ENCODE data around the gene NRXN3.

DNA sequence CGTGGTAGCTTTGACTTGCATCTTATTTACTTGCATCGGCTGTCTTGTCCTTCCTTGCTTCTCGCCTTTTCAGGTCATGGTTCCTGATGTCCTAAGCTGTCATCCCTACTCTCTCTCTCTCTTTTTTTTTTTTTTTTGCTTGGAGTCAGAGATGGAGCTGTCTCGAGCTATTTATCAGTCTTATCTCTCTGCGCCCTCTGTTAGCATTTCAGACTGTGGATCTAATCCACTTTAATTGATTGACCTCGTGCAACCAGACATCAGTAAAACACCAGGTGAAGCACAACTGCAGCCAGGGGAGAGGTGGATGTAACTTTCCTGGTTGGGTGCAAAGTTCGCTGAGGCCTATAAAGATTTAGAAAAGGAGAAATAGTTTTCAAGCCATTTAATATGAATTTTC is 1486.3 kb downstream of the NRXN3 start:
- TF ChIP-seq, protein P1, sequence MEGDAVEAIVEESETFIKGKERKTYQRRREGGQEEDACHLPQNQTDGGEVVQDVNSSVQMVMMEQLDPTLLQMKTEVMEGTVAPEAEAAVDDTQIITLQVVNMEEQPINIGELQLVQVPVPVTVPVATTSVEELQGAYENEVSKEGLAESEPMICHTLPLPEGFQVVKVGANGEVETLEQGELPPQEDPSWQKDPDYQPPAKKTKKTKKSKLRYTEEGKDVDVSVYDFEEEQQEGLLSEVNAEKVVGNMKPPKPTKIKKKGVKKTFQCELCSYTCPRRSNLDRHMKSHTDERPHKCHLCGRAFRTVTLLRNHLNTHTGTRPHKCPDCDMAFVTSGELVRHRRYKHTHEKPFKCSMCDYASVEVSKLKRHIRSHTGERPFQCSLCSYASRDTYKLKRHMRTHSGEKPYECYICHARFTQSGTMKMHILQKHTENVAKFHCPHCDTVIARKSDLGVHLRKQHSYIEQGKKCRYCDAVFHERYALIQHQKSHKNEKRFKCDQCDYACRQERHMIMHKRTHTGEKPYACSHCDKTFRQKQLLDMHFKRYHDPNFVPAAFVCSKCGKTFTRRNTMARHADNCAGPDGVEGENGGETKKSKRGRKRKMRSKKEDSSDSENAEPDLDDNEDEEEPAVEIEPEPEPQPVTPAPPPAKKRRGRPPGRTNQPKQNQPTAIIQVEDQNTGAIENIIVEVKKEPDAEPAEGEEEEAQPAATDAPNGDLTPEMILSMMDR (conservative IDR thresholded peaks at IDR 0.05), result no peak
- no peak for TF ChIP-seq EZH2 (IDR thresholded peaks at IDR 0.05; ENCODE audit: low read depth)

Data from PC-9 (cell line).